ENCODE measurements around the gene FGFRL1.
"Not testable (repeated sequence)": the region's sequence is repeated elsewhere in the genome, so short reads cannot be mapped to it uniquely, and the experiment has no call there.

Gene FGFRL1

GRCh38 chr4:1043651-1044468 is 32.4 kb downstream of the FGFRL1 start:
- Histone ChIP-seq H3K36me3 (replicated peaks; ENCODE audit: low read depth, low read length) (no peaks in the 10 kb centered on the region), H3K27ac (ENCODE audit: low read length) (no peak overlapping the region), H3K79me2 (ENCODE audit: low read length) (no peaks in the 10 kb centered on the region), H2AFZ (ENCODE audit: low read depth, low read length) (no peak overlapping the region), H3K27me3 (ENCODE audit: low read depth, low read length) (no peaks in the 10 kb centered on the region), H3K4me3 (ENCODE audit: low read length) (no peak overlapping the region), H3K4me1 (ENCODE audit: low read length) (no peaks in the 10 kb centered on the region), H3K9ac (ENCODE audit: low read length) (no peak overlapping the region), H3K9me3 (ENCODE audit: insufficient read depth, low read length) (no peaks in the 10 kb centered on the region), H3K4me2 (ENCODE audit: low read length) (no peak overlapping the region), H4K20me1 (ENCODE audit: insufficient read depth, low read length) (no peaks in the 10 kb centered on the region)
- TF ChIP-seq CTCF (IDR thresholded peaks at IDR 0.05; ENCODE audit: low read depth, low read length) (no peak), EZH2phosphoT487 (IDR thresholded peaks at IDR 0.05; ENCODE audit: low read depth) (no peak)

GRCh38 chr4:1044469-1045192 is 33.2 kb downstream of the FGFRL1 start:
- Histone ChIP-seq H3K36me3 (replicated peaks; ENCODE audit: low read depth, low read length) (no peaks in the 10 kb centered on the region), H3K4me2 (ENCODE audit: low read length) (no peak overlapping the region), H3K4me3 (ENCODE audit: low read length) (no peak overlapping the region), H3K4me1 (ENCODE audit: low read length) (no peaks in the 10 kb centered on the region), H3K79me2 (ENCODE audit: low read length) (no peaks in the 10 kb centered on the region), H3K9ac (ENCODE audit: low read length) (no peak overlapping the region), H2AFZ (ENCODE audit: low read depth, low read length) (no peak overlapping the region), H3K27me3 (ENCODE audit: low read depth, low read length) (no peaks in the 10 kb centered on the region), H3K27ac (ENCODE audit: low read length) (no peak overlapping the region), H3K9me3 (ENCODE audit: insufficient read depth, low read length) (no peaks in the 10 kb centered on the region), H4K20me1 (ENCODE audit: insufficient read depth, low read length) (no peaks in the 10 kb centered on the region)
- TF ChIP-seq CTCF (IDR thresholded peaks at IDR 0.05; ENCODE audit: low read depth, low read length) (no peak), EZH2phosphoT487 (IDR thresholded peaks at IDR 0.05; ENCODE audit: low read depth) (no peak)

- Histone ChIP-seq H3K4me1 (ENCODE audit: low read length) (no peaks in the 10 kb centered on the region), H3K9me3 (ENCODE audit: insufficient read depth, low read length) (no peaks in the 10 kb centered on the region), H4K20me1 (ENCODE audit: insufficient read depth, low read length) (no peaks in the 10 kb centered on the region), H3K9ac (ENCODE audit: low read length) (no peak overlapping the region), H3K27ac (ENCODE audit: low read length) (no peak overlapping the region), H3K4me3 (ENCODE audit: low read length) (no peak overlapping the region), H3K36me3 (replicated peaks; ENCODE audit: low read depth, low read length) (no peaks in the 10 kb centered on the region), H2AFZ (ENCODE audit: low read depth, low read length) (no peak overlapping the region), H3K79me2 (ENCODE audit: low read length) (no peaks in the 10 kb centered on the region), H3K4me2 (ENCODE audit: low read length) (no peak overlapping the region), H3K27me3 (ENCODE audit: low read depth, low read length) (no peaks in the 10 kb centered on the region)
- no peak for TF ChIP-seq EZH2phosphoT487 (IDR thresholded peaks at IDR 0.05; ENCODE audit: low read depth)
- TF ChIP-seq CTCF (IDR thresholded peaks at IDR 0.05; ENCODE audit: low read depth, low read length) = no peak
These were observed 33.8 kb downstream of the FGFRL1 start for GRCh38 chr4:1045193-1045594.

GRCh38 chr4:1045595-1046201 is 34.3 kb downstream of the FGFRL1 start:
- Histone ChIP-seq H3K4me1 (ENCODE audit: low read length) (no peaks in the 10 kb centered on the region), H3K79me2 (ENCODE audit: low read length) (no peaks in the 10 kb centered on the region), H2AFZ (ENCODE audit: low read depth, low read length) (no peak overlapping the region), H3K4me3 (ENCODE audit: low read length) (no peak overlapping the region), H3K27me3 (ENCODE audit: low read depth, low read length) (no peaks in the 10 kb centered on the region), H3K36me3 (replicated peaks; ENCODE audit: low read depth, low read length) (no peaks in the 10 kb centered on the region), H4K20me1 (ENCODE audit: insufficient read depth, low read length) (no peaks in the 10 kb centered on the region), H3K9me3 (ENCODE audit: insufficient read depth, low read length) (no peaks in the 10 kb centered on the region), H3K4me2 (ENCODE audit: low read length) (no peak overlapping the region), H3K9ac (ENCODE audit: low read length) (no peak overlapping the region), H3K27ac (ENCODE audit: low read length) (no peak overlapping the region)
- no peak for TF ChIP-seq EZH2phosphoT487 (IDR thresholded peaks at IDR 0.05; ENCODE audit: low read depth)
- no peak for TF ChIP-seq CTCF (IDR thresholded peaks at IDR 0.05; ENCODE audit: low read depth, low read length)

GRCh38 chr4:1046581-1047011 is 35.2 kb downstream of the FGFRL1 start:
- not testable (repeated sequence) for H3K9ac ChIP-seq (ENCODE audit: low read length); H3K4me1 ChIP-seq (ENCODE audit: low read length); H3K4me3 ChIP-seq (ENCODE audit: low read length); H4K20me1 ChIP-seq (ENCODE audit: insufficient read depth, low read length); H3K9me3 ChIP-seq (ENCODE audit: insufficient read depth, low read length); H3K27me3 ChIP-seq (ENCODE audit: low read depth, low read length); H3K36me3 ChIP-seq (replicated peaks; ENCODE audit: low read depth, low read length); H2AFZ ChIP-seq (ENCODE audit: low read depth, low read length); H3K4me2 ChIP-seq (ENCODE audit: low read length); H3K79me2 ChIP-seq (ENCODE audit: low read length); H3K27ac ChIP-seq (ENCODE audit: low read length)
